AG09319 (cell line): ENCODE results near the gene SPNS2.

Experiments
- DNase-seq: peaks from one replicate; pipeline ENCODE4 v3.0.0-alpha.2; 2010; ENCODE audit warnings: low read depth; ENCODE audit errors: extremely low read depth
- TF ChIP-seq, protein P1 (sequence below): IDR thresholded peaks from 2 replicates; pipeline ENCODE4 v1.5.1; 2011; ENCODE audit warnings: low read depth, mild to moderate bottlenecking, inconsistent platforms, low read length, moderate library complexity

The SPNS2 gene

DNA sequence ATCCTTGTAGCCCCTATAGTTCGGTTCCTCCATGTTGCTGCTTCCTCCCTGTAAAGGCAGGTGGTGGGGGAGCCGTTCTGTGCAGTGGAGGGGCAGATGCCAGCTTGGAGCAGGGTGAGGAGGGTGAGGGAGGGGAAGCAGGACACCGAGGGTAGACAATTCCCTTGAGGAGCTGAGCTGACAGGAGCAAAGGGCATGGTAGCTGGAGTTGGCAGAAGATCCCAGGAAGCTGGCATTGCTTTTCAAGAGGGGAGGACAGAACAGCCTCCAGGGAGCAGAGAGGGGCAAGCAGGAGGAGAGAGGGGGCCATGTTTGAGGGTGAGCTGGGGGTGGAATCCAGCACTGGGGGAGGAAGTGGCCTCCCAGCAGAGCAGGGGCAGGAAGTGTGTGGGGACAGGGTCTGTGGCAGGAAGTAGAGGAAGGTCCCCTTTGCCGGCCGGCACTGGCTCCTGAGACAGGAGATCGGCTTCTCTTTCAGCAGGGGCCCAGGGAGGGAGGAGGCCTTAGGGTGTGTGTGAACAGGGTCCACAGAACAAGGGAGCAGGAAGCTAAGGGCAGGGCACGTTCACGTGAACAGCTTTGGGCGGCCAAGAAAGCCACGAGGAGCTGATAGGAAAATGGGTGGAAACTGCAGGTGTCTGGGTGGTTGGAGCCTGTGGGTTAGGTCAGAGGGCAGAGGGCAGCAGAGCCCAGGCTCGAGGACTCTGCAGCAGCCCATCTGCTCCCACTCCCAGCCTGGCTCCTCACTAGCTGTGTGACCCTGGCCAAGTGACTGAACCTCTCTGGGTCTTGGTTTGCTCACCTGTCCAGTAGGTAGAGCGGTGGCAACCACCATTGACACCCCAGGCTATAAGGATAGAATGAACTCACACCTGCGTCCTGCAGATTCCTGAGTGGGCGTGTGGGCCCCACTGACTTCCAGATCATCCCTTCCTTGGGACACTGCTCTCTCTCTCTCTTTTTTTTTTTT lies 17.5 kb upstream of the SPNS2 start:
- TF ChIP-seq, protein P1, sequence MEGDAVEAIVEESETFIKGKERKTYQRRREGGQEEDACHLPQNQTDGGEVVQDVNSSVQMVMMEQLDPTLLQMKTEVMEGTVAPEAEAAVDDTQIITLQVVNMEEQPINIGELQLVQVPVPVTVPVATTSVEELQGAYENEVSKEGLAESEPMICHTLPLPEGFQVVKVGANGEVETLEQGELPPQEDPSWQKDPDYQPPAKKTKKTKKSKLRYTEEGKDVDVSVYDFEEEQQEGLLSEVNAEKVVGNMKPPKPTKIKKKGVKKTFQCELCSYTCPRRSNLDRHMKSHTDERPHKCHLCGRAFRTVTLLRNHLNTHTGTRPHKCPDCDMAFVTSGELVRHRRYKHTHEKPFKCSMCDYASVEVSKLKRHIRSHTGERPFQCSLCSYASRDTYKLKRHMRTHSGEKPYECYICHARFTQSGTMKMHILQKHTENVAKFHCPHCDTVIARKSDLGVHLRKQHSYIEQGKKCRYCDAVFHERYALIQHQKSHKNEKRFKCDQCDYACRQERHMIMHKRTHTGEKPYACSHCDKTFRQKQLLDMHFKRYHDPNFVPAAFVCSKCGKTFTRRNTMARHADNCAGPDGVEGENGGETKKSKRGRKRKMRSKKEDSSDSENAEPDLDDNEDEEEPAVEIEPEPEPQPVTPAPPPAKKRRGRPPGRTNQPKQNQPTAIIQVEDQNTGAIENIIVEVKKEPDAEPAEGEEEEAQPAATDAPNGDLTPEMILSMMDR: no peak
- no peak for DNase-seq

DNA sequence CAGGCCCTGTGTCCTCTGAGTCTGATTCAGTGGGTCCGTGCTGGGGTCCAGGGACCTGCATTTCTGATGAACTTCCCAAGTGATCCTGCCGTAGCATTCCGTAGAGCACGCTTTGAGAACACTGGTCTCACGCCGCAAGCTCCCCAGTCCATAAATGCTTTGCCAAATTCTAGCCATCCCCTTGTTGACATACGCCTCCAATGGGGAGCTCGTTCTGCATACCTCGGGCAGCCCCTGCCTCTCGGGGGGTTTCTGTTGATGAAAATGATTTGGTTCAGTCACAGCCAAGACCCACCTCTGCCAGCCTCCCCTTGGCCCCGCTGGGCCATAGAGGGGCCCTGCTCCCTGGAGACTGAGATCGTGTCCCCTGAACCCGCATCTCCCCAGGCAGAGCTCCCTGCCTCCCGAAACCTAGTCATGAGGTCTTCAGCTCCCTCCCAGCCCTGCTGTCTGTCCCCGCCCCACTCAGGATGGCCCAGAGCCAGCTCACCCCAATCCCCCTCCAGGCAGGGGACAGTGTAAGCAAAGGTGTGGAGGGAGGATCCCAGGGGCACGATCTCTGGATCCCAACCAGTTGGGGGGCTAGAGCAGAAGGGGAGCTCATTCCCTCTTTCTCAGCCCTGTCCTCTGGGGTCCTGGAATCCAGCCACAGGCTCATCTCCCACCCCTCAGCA lies 16.2 kb upstream of the SPNS2 start:
- TF ChIP-seq, protein P1: no peak
- no peak for DNase-seq

DNA sequence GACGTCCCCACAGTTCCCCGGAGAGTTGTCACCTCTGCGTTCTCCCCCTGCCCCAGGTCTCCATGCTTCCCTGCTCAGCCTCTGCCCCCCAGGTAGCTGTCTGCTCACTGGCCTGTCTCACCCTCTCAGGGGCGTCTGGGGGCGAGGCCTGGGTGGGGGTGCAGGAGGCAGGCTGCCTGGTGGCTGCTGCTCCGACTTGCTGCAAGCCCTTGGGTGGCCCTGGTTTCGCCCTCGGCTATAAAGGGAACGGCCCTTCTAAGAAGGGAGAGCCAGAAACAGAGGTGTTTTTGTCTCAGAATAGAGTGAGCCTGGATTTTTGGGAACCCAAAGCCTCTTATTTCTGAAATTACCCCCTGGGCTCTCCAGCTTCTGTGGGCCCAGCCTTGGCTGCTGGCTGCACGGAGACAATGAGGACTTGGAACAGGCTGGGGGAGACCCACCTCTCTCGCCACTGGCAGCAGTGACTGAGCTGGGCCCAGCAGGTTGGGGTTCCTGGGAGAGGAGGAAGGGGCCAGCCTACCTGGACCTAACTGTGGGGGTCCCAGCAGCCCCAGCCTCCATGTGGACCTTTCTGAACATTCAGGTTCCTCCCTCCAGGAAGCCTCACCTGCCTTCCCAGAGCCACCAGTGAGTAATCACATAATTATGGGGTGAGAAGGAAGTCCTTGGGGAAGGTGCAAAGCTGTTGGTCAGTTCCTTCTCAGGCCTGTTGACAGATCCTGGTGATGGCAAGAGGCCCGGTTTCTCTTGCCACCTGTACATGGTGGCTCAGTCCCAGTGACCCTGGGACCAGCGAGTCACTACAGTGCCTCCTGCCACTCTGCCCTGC lies 15.5 kb upstream of the SPNS2 start:
- TF ChIP-seq, protein P1: no peak
- no peak for DNase-seq

DNA sequence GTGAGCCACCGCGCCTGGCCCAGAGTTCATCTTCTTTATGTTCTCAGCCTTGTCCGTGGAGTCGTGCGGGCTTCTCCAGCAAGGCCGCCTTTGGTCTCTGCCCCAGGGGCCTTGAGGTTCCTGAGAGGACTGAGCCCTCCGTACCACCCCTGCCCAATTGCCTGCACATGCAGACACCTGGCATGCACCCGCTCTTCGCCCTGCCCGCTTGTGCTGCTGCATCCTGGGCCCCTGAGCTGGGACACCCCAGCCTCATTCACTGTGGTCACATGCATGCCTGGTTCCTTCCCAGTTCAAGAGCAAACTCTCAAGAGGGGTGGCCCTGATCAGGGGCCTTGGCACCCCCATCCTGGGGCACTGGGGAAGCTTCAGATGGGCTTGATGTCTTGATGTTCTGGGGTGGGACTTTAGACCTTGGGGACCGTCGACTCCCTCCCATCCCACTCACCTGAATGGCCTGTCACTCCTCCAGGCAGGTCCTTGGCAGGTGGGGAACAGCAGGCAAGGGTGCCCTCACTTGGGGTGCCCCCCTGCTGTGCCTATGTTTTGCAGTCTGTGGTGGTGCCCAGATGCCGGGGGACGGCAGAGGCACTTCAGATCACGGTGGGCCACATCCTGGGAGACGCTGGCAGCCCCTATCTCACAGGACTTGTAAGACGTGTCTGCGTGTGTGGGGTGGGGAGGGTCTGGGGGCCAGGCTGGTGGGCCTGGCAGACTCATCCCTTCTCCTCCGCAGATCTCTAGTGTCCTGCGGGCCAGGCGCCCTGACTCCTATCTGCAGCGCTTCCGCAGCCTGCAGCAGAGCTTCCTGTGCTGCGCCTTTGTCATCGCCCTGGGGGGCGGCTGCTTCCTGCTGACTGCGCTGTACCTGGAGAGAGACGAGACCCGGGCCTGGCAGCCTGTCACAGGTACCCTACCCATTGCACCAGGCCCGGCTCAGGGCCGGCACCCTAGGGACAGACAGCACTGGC lies 12.7 kb upstream of the SPNS2 start:
- no peak for DNase-seq
- TF ChIP-seq, protein P1: no peak

DNA sequence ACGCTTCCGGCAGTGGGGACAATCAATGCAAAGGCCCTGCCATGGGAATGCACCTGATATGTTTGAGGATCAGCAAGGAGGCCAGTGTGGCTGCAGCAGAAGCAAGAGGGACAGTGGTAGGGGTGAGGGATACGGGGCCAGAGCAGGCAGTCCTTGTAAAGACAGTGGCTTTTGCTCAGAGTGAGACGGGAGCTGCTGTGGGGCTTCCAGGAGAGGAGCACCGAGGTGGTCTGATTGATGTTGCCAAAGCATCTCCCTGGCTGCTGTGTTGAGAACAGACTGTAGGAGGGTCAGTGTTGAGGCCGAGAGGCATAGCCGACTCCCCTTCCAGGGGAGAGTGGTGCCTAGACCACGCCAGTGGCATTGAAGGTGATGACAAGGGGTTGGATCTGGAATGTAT lies 11.4 kb upstream of the SPNS2 start:
- TF ChIP-seq, protein P1: no peak
- no peak for DNase-seq
